GM12865 (cell line): ENCODE measurements around the gene MESD.

Experiments
- DNase-seq: peaks from one replicate; pipeline ENCODE4 v3.0.0; 2010; ENCODE audit warnings: low read depth
- H3K4me3 ChIP-seq: 2 replicates; pipeline ENCODE4 v1.5.1; 2011; ENCODE audit warnings: mild to moderate bottlenecking, low read depth, low read length, control low read depth
- CTCF ChIP-seq: IDR thresholded peaks from 2 replicates; pipeline ENCODE4 v1.5.1; 2011; ENCODE audit warnings: low read length, control low read depth, low read depth, inconsistent platforms; ENCODE audit not compliant: insufficient read depth; ENCODE audit errors: missing control alignments

Gene MESD

GRCh38 chr15:80953953-80954778 is 35.5 kb downstream of the MESD start:
- DNase-seq = no peak
- no peak for TF ChIP-seq CTCF
- no peak overlapping the region for H3K4me3 ChIP-seq

GRCh38 chr15:80953001-80953952 is 36.3 kb downstream of the MESD start:
- no peak for DNase-seq
- H3K4me3 ChIP-seq = no peak overlapping the region
- no peak for TF ChIP-seq CTCF

- H3K4me3 ChIP-seq = no peak overlapping the region
- no peak for DNase-seq
- no peak for TF ChIP-seq CTCF
Observed at GRCh38 chr15:80951941-80952340, 37.7 kb downstream of the MESD start.

GRCh38 chr15:80950291-80951078 is 39.1 kb downstream of the MESD start:
- TF ChIP-seq CTCF = no peak
- no peak overlapping the region for H3K4me3 ChIP-seq
- no peak for DNase-seq

- no peak for DNase-seq
- H3K4me3 ChIP-seq = no peak overlapping the region
- TF ChIP-seq CTCF = no peak
Observed at GRCh38 chr15:80949756-80950155, 39.9 kb downstream of the MESD start.

- no peak for DNase-seq
- no peak overlapping the region for H3K4me3 ChIP-seq
- TF ChIP-seq CTCF = no peak
Observed at GRCh38 chr15:80948651-80949292, 40.8 kb downstream of the MESD start.
